Osteoblast (primary cell): ENCODE data around the gene RFPL1. TPM values are rescaled to one million over a fixed set of nuclear protein-coding genes. Genes with fewer than 3 reads are reported as not detected.

Experiments used
- DNase-seq: peaks from one replicate; pipeline ENCODE4 v3.0.0; 2011; ENCODE audit warnings: low spot score, mixed read lengths; ENCODE audit not compliant: insufficient read length; ENCODE audit errors: missing footprints
- H2AFZ ChIP-seq: 2 replicates; pipeline ENCODE4 v1.6.0; 2011; ENCODE audit warnings: mild to moderate bottlenecking, low read length
- H3K27ac ChIP-seq: 2 replicates; pipeline ENCODE4 v1.5.1; 2011; ENCODE audit warnings: mild to moderate bottlenecking, low read depth, low read length, moderate library complexity
- H3K27me3 ChIP-seq: 2 replicates; pipeline ENCODE4 v1.6.0; 2012; ENCODE audit warnings: mild to moderate bottlenecking, control low read depth, inconsistent platforms, low read length, moderate library complexity; ENCODE audit not compliant: insufficient read depth
- H3K36me3 ChIP-seq: 2 replicates; pipeline ENCODE4 v1.5.1; 2011; ENCODE audit warnings: mild to moderate bottlenecking, low read length, control low read depth, moderate library complexity; ENCODE audit not compliant: insufficient read depth
- H3K4me1 ChIP-seq: 2 replicates; pipeline ENCODE4 v1.5.1; 2011; ENCODE audit warnings: mild to moderate bottlenecking, low read length, control low read depth, moderate library complexity; ENCODE audit not compliant: insufficient read depth
- H3K4me2 ChIP-seq: 2 replicates; pipeline ENCODE4 v1.6.0; 2011; ENCODE audit warnings: mild to moderate bottlenecking, low read length; ENCODE audit not compliant: insufficient read depth
- H3K4me3 ChIP-seq: fragments of 200-600 bp; sonication (generic); 3 replicates; pipeline ENCODE4 v1.5.1; 2012; ENCODE audit warnings: mild to moderate bottlenecking, low read length, inconsistent platforms; ENCODE audit not compliant: insufficient read depth
- H3K79me2 ChIP-seq: 2 replicates; pipeline ENCODE4 v1.6.0; 2012; ENCODE audit warnings: mild to moderate bottlenecking, low read length, control low read depth, inconsistent platforms; ENCODE audit not compliant: insufficient read depth
- H3K9me3 ChIP-seq: 2 replicates; pipeline ENCODE4 v1.5.1; 2011; ENCODE audit warnings: low read depth, low read length, control low read depth
- H4K20me1 ChIP-seq: 2 replicates; pipeline ENCODE4 v1.6.0; 2012; ENCODE audit warnings: mild to moderate bottlenecking, low read length, control low read depth; ENCODE audit not compliant: insufficient read depth
- CTCF ChIP-seq: IDR thresholded peaks from 2 replicates; pipeline ENCODE4 v1.5.1; 2011; ENCODE audit warnings: mild to moderate bottlenecking, low read depth, low read length, moderate library complexity; ENCODE audit errors: extremely low read depth
- total RNA-seq: library from RNA; depleted of rRNA; stranded (reverse); fragments of >200 nt; gene quantifications from 2 replicates; pipeline ENCODE4 v1.2.3, GENCODE V29; 2012

The RFPL1 gene
- total RNA-seq, 1 donor, result not detected

GRCh38 chr22:29443861-29444792 is 5.7 kb downstream of the RFPL1 start:
- no peak overlapping the region for H3K4me3 ChIP-seq
- no peak overlapping the region for H3K4me2 ChIP-seq
- H4K20me1 ChIP-seq, result no peaks in the 10 kb centered on the region
- no peak for DNase-seq
- no peak overlapping the region for H2AFZ ChIP-seq
- no peaks in the 10 kb centered on the region for H3K4me1 ChIP-seq
- H3K27me3 ChIP-seq, result peaks cover 5% of the 10 kb centered on the region
- H3K9me3 ChIP-seq, result no peaks in the 10 kb centered on the region
- no peaks in the 10 kb centered on the region for H3K79me2 ChIP-seq
- TF ChIP-seq CTCF, result no peak
- H3K36me3 ChIP-seq, result no peaks in the 10 kb centered on the region
- H3K27ac ChIP-seq, result no peak overlapping the region

- Histone ChIP-seq H3K27ac (no peak overlapping the region), H3K4me2 (no peak overlapping the region), H4K20me1 (no peaks in the 10 kb centered on the region), H3K9me3 (no peaks in the 10 kb centered on the region), H2AFZ (no peak overlapping the region), H3K27me3 (peaks cover 5% of the 10 kb centered on the region), H3K4me3 (no peak overlapping the region), H3K4me1 (no peaks in the 10 kb centered on the region), H3K79me2 (no peaks in the 10 kb centered on the region), H3K36me3 (no peaks in the 10 kb centered on the region)
- no peak for TF ChIP-seq CTCF
- DNase-seq, result no peak
Observed at GRCh38 chr22:29445508-29445907, 7.1 kb downstream of the RFPL1 start.

- Histone ChIP-seq H2AFZ (no peak overlapping the region), H3K36me3 (no peaks in the 10 kb centered on the region), H3K4me1 (no peaks in the 10 kb centered on the region), H3K79me2 (no peaks in the 10 kb centered on the region), H3K27me3 (peaks cover 5% of the 10 kb centered on the region), H4K20me1 (no peaks in the 10 kb centered on the region), H3K4me3 (no peak overlapping the region), H3K4me2 (no peak overlapping the region), H3K27ac (no peak overlapping the region), H3K9me3 (no peaks in the 10 kb centered on the region)
- TF ChIP-seq CTCF, result no peak
- no peak for DNase-seq
Observed at GRCh38 chr22:29447906-29448305, 9.5 kb downstream of the RFPL1 start.

GRCh38 chr22:29449296-29449875 is 11.0 kb downstream of the RFPL1 start:
- no peak for TF ChIP-seq CTCF
- H3K79me2 ChIP-seq, result no peaks in the 10 kb centered on the region
- no peaks in the 10 kb centered on the region for H4K20me1 ChIP-seq
- H3K27ac ChIP-seq, result no peak overlapping the region
- no peaks in the 10 kb centered on the region for H3K4me1 ChIP-seq
- H3K36me3 ChIP-seq, result no peaks in the 10 kb centered on the region
- DNase-seq, result no peak
- H3K4me3 ChIP-seq, result no peak overlapping the region
- no peaks in the 10 kb centered on the region for H3K9me3 ChIP-seq
- no peak overlapping the region for H3K4me2 ChIP-seq
- H3K27me3 ChIP-seq, result no peaks in the 10 kb centered on the region
- no peak overlapping the region for H2AFZ ChIP-seq
